GM13976 (cell line): ENCODE data around the gene GSTK1.

Experiments
- DNase-seq: peaks from one replicate; pipeline ENCODE4 v3.0.0; 2012; ENCODE audit warnings: low spot score
- in situ Hi-C: fragments of 300-500 bp; cut with MboI; formaldehyde crosslinking; loops from one replicate; pipeline ENCODE4 v1.12.0; 2022; ENCODE audit warnings: low sequenced_read_pairs, mixed read lengths, inconsistent platforms; ENCODE audit not compliant: unreplicated experiment
- TF ChIP-seq, protein P1 (sequence below): IDR thresholded peaks from 2 replicates; pipeline ENCODE4 v1.5.1; 2012; ENCODE audit warnings: borderline replicate concordance, mild to moderate bottlenecking; ENCODE audit not compliant: insufficient read depth; ENCODE audit errors: extremely low read depth, missing control alignments, control extremely low read depth

Gene GSTK1

DNA sequence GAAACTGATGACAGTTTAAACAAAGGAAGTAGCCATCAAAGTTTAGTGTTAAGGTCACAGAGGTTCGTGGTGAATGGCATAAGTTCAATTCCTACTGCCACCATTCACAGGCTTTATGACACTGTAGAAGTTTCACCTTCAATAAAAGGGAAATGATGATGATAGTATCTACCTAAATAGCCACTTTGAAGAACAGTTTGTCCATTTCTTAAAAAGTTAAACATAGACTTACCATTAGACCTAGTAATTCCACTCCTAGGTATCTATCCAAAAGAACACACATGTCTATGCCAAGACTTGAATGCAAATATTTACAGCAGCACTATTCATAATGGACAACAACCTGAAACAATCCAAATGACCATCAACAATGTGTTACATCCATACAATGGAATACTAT, 18.9 kb upstream of the GSTK1 start:
- DNase-seq = no peak
- TF ChIP-seq, protein P1, sequence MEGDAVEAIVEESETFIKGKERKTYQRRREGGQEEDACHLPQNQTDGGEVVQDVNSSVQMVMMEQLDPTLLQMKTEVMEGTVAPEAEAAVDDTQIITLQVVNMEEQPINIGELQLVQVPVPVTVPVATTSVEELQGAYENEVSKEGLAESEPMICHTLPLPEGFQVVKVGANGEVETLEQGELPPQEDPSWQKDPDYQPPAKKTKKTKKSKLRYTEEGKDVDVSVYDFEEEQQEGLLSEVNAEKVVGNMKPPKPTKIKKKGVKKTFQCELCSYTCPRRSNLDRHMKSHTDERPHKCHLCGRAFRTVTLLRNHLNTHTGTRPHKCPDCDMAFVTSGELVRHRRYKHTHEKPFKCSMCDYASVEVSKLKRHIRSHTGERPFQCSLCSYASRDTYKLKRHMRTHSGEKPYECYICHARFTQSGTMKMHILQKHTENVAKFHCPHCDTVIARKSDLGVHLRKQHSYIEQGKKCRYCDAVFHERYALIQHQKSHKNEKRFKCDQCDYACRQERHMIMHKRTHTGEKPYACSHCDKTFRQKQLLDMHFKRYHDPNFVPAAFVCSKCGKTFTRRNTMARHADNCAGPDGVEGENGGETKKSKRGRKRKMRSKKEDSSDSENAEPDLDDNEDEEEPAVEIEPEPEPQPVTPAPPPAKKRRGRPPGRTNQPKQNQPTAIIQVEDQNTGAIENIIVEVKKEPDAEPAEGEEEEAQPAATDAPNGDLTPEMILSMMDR = no peak
- in situ Hi-C loops = loop anchor here (25.0 kb wide), 1 partner anchor 168 kb away; the partner anchor contains the start of gene EPHA1

- TF ChIP-seq, protein P1 = no peak
- in situ Hi-C loops = loop anchor here (25.0 kb wide), 1 partner anchor 167 kb away; the partner anchor contains the start of gene EPHA1
- no peak for DNase-seq
Observed at GRCh38 chr7:143245123-143245522, 18.1 kb upstream of the GSTK1 start.

- no peak for DNase-seq
- TF ChIP-seq, protein P1 = no peak
- in situ Hi-C loops = loop anchor here (25.0 kb wide), 1 partner anchor 165 kb away; the partner anchor contains the start of gene EPHA1
Observed at GRCh38 chr7:143247372-143247771, 15.9 kb upstream of the GSTK1 start.

- TF ChIP-seq, protein P1 = no peak
- in situ Hi-C loops = loop anchor here (25.0 kb wide), 1 partner anchor 163 kb away; the partner anchor contains the start of gene EPHA1
- DNase-seq = no peak
Observed at GRCh38 chr7:143248761-143249354, 14.4 kb upstream of the GSTK1 start.

DNA sequence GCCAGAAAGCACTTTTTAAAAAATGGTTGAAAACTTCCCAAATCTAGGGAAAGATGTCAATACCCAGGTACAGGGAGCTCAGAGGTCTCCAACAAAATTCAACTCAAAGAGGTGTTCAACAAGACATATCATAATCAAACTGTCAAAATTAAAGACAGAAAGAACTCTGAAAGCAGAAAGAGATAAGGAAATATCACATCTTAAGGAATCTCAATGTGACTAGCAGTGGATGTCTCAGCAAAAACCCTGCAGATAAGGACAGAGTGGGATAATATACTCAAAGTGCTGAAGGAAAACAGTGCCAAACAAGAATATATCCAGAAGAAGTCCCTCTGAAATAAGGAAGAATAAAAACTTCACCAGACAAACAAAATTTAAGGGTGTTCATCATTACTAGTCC, 13.0 kb upstream of the GSTK1 start:
- no peak for DNase-seq
- in situ Hi-C loops = loop anchor here (25.0 kb wide), 1 partner anchor 587 kb away; no protein-coding TSS in a partner anchor
- TF ChIP-seq, protein P1 = no peak

DNA sequence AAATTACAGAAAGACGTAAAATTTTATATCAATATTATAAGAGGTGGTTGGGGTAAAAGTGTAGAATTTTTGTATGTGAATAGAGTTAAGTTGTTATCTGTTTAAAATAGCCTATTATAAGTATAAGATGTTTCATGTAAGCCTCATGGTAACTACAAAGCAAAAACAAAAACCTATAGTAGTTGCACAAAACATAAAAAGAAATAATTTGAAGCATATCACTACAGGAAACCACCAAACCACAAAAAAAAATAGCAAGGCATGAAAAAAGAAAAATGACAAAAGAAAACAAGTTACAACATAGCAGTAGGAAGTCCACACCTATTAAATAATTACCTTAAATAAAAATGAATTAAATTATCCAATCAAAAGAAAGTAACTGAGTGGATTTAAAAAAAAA, 12.4 kb upstream of the GSTK1 start:
- TF ChIP-seq, protein P1 = no peak
- no peak for DNase-seq
- in situ Hi-C loops = loop anchor here (25.0 kb wide), 1 partner anchor 586 kb away; no protein-coding TSS in a partner anchor
